B cell (primary cell): ENCODE results near the gene SLC24A3. TPM values are rescaled to one million over a fixed set of nuclear protein-coding genes. Genes with fewer than 3 reads are reported as not detected.

Experiments
- ATAC-seq: fragments of 200-7000 bp; cut with Tn5 transposase; one replicate; pipeline ENCODE4 v1.10.0; 2021; ENCODE audit warnings: low read depth, mild to moderate bottlenecking, moderate number of reproducible peaks, moderate library complexity
- CTCF ChIA-PET: fragments of 350-600 bp; sonication (Branson Sonifier 250); formaldehyde crosslinking; loops from one replicate; lab custom pipeline; 2021; ENCODE audit warnings: antibody characterized with exemption, inconsistent platforms; lab: Charles Lee
- POLR2A ChIA-PET: fragments of 350-600 bp; sonication (Branson Sonifier 250); formaldehyde crosslinking; loops from one replicate; lab custom pipeline; 2021; ENCODE audit warnings: antibody characterized with exemption; lab: Charles Lee
- DNase-seq: peaks from one replicate; pipeline ENCODE4 v3.0.0; 2013
- H2AFZ ChIP-seq: 2 replicates; pipeline ENCODE4 v1.6.1; 2012; ENCODE audit warnings: mild to moderate bottlenecking, low read depth, low read length; ENCODE audit not compliant: insufficient read depth, poor library complexity, severe bottlenecking
- H3K27ac ChIP-seq, 2 donors: 1 replicate in 1 of 2; 2 replicates in 1 of 2; pipeline ENCODE4 v1.5.1; 2012 to 2013; ENCODE audit warnings: low read length in 2 of 2, mild to moderate bottlenecking in 2 of 2, moderate library complexity in 1 of 2
- H3K27me3 ChIP-seq, 4 experiments: fragments of 200-600 bp in 1 of 4; sonication (generic) in 1 of 4; replicated peaks in 1 of 4; 1 replicate in 2 of 4; 2 replicates in 2 of 4; pipeline versions ENCODE4 v1.6.1 to v1.7.0; 2013 to 2016; ENCODE audit warnings: low read length in 3 of 4, mild to moderate bottlenecking in 2 of 4, mixed read lengths in 1 of 4, moderate library complexity in 1 of 4; ENCODE audit not compliant: insufficient read depth in 4 of 4, control insufficient read depth in 3 of 4; ENCODE audit errors: control extremely low read depth in 1 of 4
- H3K36me3 ChIP-seq, 2 experiments: replicated peaks in 1 of 2; 1 replicate in 1 of 2; 2 replicates in 1 of 2; pipeline versions ENCODE4 v1.6.1 to v1.7.1; 2013; ENCODE audit warnings: low read length in 1 of 2; ENCODE audit not compliant: insufficient read depth in 2 of 2, control insufficient read depth in 1 of 2; ENCODE audit errors: control extremely low read depth in 1 of 2, extremely low read depth in 1 of 2
- H3K4me1 ChIP-seq, 2 donors: fragments of 200-600 bp in 1 of 2; sonication (generic) in 1 of 2; 1 replicate in 1 of 2; 2 replicates in 1 of 2; pipeline versions ENCODE4 v1.5.1 to v1.6.1; 2013 to 2017; ENCODE audit warnings: low read length in 2 of 2; ENCODE audit not compliant: control insufficient read depth in 2 of 2, insufficient read depth in 2 of 2
- H3K4me2 ChIP-seq: replicated peaks from 2 replicates; pipeline ENCODE3; 2012; ENCODE audit warnings: mild to moderate bottlenecking, low read depth, low read length; ENCODE audit not compliant: poor library complexity, severe bottlenecking
- H3K4me3 ChIP-seq, 5 experiments: fragments of 200-600 bp in 1 of 5; sonication (generic) in 1 of 5; 1 replicate in 3 of 5; 2 replicates in 2 of 5; pipeline versions ENCODE4 v1.5.1 to v1.7.0; 2011 to 2016; ENCODE audit warnings: low read length in 4 of 5, mild to moderate bottlenecking in 4 of 5, low read depth in 2 of 5, control low read depth in 1 of 5, moderate library complexity in 1 of 5; ENCODE audit not compliant: insufficient read depth in 1 of 5; ENCODE audit errors: control extremely low read depth in 1 of 5, extremely low read depth in 1 of 5
- H3K79me2 ChIP-seq: fragments of 200-600 bp; sonication (generic); one replicate; pipeline ENCODE4 v1.6.0; 2016; ENCODE audit warnings: low read length; ENCODE audit not compliant: control insufficient read depth, insufficient read depth
- H3K9ac ChIP-seq: fragments of 200-600 bp; sonication (generic); 2 replicates; pipeline ENCODE4 v1.6.1; 2017; ENCODE audit warnings: mild to moderate bottlenecking, low read length, moderate library complexity
- H3K9me3 ChIP-seq, 3 donors: one replicate each; pipeline versions ENCODE4 v1.6.1 to v1.7.1; 2013; ENCODE audit warnings: low read length in 2 of 3; ENCODE audit not compliant: control insufficient read depth in 2 of 3, insufficient read depth in 1 of 3; ENCODE audit errors: control extremely low read depth in 1 of 3
- H4K20me1 ChIP-seq: 2 replicates; pipeline ENCODE4 v1.6.0; 2012; ENCODE audit warnings: mild to moderate bottlenecking, low read length; ENCODE audit not compliant: insufficient read depth, control insufficient read depth, poor library complexity, severe bottlenecking
- H3K27ac Mint-ChIP-seq: one replicate; pipeline ENCODE4 v1.8.0; 2021; ENCODE audit warnings: mixed read lengths
- H3K27me3 Mint-ChIP-seq: one replicate; pipeline ENCODE4 v1.8.0; 2021; ENCODE audit warnings: mixed read lengths
- H3K4me1 Mint-ChIP-seq: one replicate; pipeline ENCODE4 v1.8.0; 2021; ENCODE audit warnings: mixed read lengths
- H3K4me3 Mint-ChIP-seq: one replicate; pipeline ENCODE4 v1.8.0; 2021; ENCODE audit warnings: mixed read lengths
- H3K9me3 Mint-ChIP-seq: one replicate; pipeline ENCODE4 v1.8.0; 2022; ENCODE audit warnings: mixed read lengths; ENCODE audit not compliant: insufficient read depth
- CTCF ChIP-seq: fragments of 200-600 bp; IDR thresholded peaks from one replicate; pipeline ENCODE4 v1.8.0; 2022; ENCODE audit warnings: antibody characterized with exemption, mild to moderate bottlenecking
- EZH2 ChIP-seq: IDR thresholded peaks from 2 replicates; pipeline ENCODE4 v1.6.1; 2012; ENCODE audit warnings: borderline replicate concordance, low read depth, mild to moderate bottlenecking, moderate library complexity, low read length; ENCODE audit not compliant: insufficient read depth, poor library complexity, severe bottlenecking
- WGBS: methylation state at CpG from one replicate; pipeline ENCODE4 v1.1.5; 2013; ENCODE audit warnings: missing lambda C conversion rate; ENCODE audit not compliant: insufficient coverage; 5-methylcytosine and 5-hydroxymethylcytosine counted together
- intact Hi-C: fragments of 100-400 bp; cut with micrococcal nuclease; formaldehyde crosslinking; loops from one replicate; pipeline ENCODE4 v1.10.0; 2022
- polyA plus RNA-seq: library from polyadenylated mRNA; depleted of rRNA; stranded (reverse); fragments of >200 nt; gene quantifications from 2 replicates; pipeline ENCODE4 v1.2.3, GENCODE V29; 2012
- total RNA-seq, 2 donors: library from RNA; stranded (reverse); fragments of 120-200 nt in 1 of 2; gene quantifications; 1 replicate in 1 of 2; 2 replicates in 1 of 2; pipeline versions ENCODE4 v1.2.3 to v1.2.4, GENCODE V29; 2013 to 2022

SLC24A3 gene
- total and polyA plus RNA-seq, 2 donors (not counting 1 experiment from before 2014, with no cell fraction given) = not detected

GRCh38 chr20:19617256-19617655, 404.8 kb downstream of the SLC24A3 start:
- H3K9me3 Mint-ChIP-seq = no peaks in the 10 kb centered on the region
- ATAC-seq = no peak
- Histone ChIP-seq H3K4me2 (no peak overlapping the region), H3K4me1 (no peaks in the 10 kb centered on the region), H2AFZ (no peak overlapping the region), H3K9ac (no peak overlapping the region), H3K9me3 (no peaks in the 10 kb centered on the region), H3K36me3 (no peaks in the 10 kb centered on the region), H3K27me3 (peaks cover 0 to 14% (median 10%) of the 10 kb centered on the region in 4 experiments), H4K20me1 (no peaks in the 10 kb centered on the region), H3K79me2 (no peaks in the 10 kb centered on the region), H3K27ac (no peak overlapping the region), H3K4me3 (no peak overlapping the region)
- no peak overlapping the region for H3K27ac Mint-ChIP-seq
- ChIA-PET POLR2A (no interaction called here), CTCF (interaction anchor here (0.7 to 1.1 kb wide), 2 partner anchors 10 to 1128 kb away, joined by 3 read pairs; no protein-coding TSS in a partner anchor)
- 83% methylated on average over 4 of the region's 5 CpGs for WGBS
- peaks cover 58% of the 10 kb centered on the region for H3K27me3 Mint-ChIP-seq
- DNase-seq = no peak
- TF ChIP-seq CTCF = no peak
- no peak for TF ChIP-seq EZH2
- intact Hi-C loops = no loop called here
- no peak overlapping the region for H3K4me3 Mint-ChIP-seq
- H3K4me1 Mint-ChIP-seq = no peaks in the 10 kb centered on the region

- Histone ChIP-seq H3K4me1 (no peaks in the 10 kb centered on the region), H4K20me1 (no peaks in the 10 kb centered on the region), H3K79me2 (no peaks in the 10 kb centered on the region), H3K9me3 (no peaks in the 10 kb centered on the region), H3K4me2 (no peak overlapping the region), H3K4me3 (no peak overlapping the region), H2AFZ (no peak overlapping the region), H3K9ac (no peak overlapping the region), H3K27ac (no peak overlapping the region), H3K36me3 (no peaks in the 10 kb centered on the region), H3K27me3 (peaks cover 0 to 14% (median 7%) of the 10 kb centered on the region in 4 experiments)
- intact Hi-C loops = no loop called here
- ChIA-PET POLR2A (no interaction called here), CTCF (interaction anchor here (2.3 kb wide), 1 partner anchor 11 kb away, joined by 15 read pairs; no protein-coding TSS in a partner anchor)
- TF ChIP-seq CTCF (no peak), EZH2 (no peak)
- DNase-seq (no peak), ATAC-seq (no peak)
- H3K27me3 Mint-ChIP-seq = peaks cover 51% of the 10 kb centered on the region
- H3K4me1 Mint-ChIP-seq = no peaks in the 10 kb centered on the region
- 70% methylated on average over 5 of the region's 5 CpGs for WGBS
- H3K27ac Mint-ChIP-seq = no peak overlapping the region
- H3K9me3 Mint-ChIP-seq = no peaks in the 10 kb centered on the region
- no peak overlapping the region for H3K4me3 Mint-ChIP-seq
Observed at GRCh38 chr20:19618711-19619110, 406.3 kb downstream of the SLC24A3 start.
